ENCODE results near the gene RIT1.

GRCh38 chr1:155932487-155932886, 21.3 kb upstream of the RIT1 start:
- TF ChIP-seq YY1 (IDR thresholded peaks at IDR 0.05; ENCODE audit: insufficient read depth, insufficient read length) = no peak
- no peak for TF ChIP-seq SUZ12 (IDR thresholded peaks at IDR 0.05; ENCODE audit: extremely low read depth, insufficient read depth, insufficient read length)

Data from NT2/D1 (cell line).